ENCODE results near the gene TRIM59. TPM values are rescaled to one million over a fixed set of nuclear protein-coding genes. Genes with fewer than 3 reads are reported as not detected.
"Not testable (repeated sequence)": the region's sequence is repeated elsewhere in the genome, so short reads cannot be mapped to it uniquely, and the experiment has no call there.

TRIM59 gene
- total RNA-seq, 1 donor from 2014 or later: 1.4 TPM

DNA sequence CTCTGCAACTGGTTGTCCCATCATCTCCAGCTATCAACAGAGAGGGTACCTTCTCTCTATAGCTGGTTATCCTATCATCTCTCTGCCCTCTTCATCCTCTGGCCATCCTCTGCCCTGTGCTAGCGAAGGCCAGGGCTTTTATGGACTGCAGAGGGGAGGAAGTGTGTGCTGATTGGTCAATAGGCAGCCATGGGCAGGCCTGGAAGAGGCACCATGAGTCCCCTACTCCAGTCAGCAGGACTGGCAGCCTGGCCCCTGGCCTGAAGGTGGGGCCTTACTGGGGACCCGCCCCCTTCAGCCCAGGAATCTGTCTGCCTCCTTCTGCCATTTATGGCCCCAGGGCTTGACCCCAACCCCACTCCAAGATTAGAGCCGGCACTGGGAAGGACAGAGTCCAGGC lies 10.4 kb upstream of the TRIM59 start:
- no peak for DNase-seq (ENCODE audit: low spot score)
- intact Hi-C loops (cut with DNase I): no loop called here
- ATAC-seq: no peak

DNA sequence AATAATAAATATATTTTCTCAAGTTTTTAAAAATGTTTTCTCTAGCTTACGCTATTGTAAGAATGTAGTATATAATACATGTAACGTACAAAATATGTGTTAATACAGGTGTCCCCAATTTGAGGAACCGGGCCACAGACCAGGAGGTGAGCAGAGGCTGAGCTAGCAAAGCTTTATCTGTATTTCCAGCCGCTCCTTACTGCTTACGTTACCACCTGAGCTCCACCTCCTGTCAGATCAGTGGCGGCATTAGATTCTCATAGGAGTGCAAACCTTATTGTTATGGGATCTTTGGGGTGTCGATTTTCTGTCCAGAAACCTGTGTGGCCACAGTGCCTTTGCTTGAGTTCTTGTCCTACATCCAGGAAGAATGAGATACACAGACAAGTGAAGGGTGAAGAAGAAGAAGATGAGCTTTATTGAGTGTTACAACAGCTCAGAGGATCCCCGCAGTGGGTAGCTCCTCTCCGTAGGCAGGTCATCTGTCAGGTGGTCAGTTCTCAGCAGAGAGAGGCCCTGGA lies 9.9 kb upstream of the TRIM59 start:
- DNase-seq (ENCODE audit: low spot score): no peak
- intact Hi-C loops (cut with DNase I): no loop called here
- no peak for ATAC-seq

DNA sequence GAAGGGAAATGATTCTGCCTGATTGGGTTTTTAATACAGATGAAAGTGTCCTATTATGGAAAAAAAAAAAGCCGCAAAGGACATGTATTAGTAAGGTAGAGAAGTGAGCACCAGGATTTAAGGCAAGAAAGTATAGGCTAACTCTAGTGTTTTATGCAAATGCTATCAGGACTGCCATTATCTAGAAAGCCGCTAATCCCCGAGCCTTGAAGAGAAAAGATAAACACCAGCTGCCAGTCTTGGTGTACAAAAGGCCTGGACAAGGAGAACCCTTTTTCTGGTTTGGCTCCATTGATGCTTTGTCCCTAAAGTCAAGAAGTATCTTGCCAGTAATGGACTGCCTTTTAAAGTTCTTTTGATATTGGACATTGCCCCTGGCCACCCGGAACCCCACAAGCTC lies 8.6 kb upstream of the TRIM59 start:
- no peak for ATAC-seq
- intact Hi-C loops (cut with DNase I): no loop called here
- no peak for DNase-seq (ENCODE audit: low spot score)

DNA sequence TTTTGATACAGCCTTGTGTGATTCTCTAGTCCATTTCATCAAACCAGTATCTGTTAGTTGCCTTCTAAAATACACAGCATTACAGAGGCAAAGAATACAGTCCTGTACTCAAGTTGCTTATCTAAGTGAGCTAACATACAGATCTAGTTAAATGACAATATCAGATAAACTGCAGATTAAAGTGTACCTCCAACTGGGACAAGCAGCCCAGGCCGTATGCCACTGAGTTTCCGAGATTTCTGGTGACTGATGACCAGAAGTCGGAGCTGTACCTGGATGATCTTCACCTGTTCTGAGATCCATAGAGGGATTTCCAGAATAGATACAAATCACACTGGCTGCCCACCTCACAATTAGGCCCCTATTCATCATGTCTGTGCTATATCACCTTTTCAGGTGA lies 6.3 kb upstream of the TRIM59 start:
- intact Hi-C loops (cut with DNase I): no loop called here
- ATAC-seq: no peak
- no peak for DNase-seq (ENCODE audit: low spot score)

DNA sequence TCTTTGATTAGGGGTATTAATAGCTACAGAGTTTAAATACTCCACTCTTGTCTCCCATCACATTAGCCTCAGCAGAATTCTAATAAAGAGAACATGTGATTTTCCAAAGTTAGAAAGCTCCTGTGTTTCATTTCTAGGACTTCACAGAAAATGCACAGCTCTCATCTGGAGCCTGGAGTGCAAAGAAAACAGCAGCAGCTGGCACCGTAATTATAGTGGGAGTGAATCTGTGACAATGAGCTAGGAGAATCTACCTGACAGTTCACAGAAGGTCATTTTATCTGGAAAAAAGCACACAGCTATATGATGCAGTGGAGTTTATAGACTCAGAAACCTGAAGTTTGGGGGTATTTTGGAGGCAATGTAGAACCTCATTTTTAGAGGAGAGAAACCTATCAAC lies 5.4 kb upstream of the TRIM59 start:
- intact Hi-C loops (cut with DNase I): no loop called here
- no peak for ATAC-seq
- DNase-seq (ENCODE audit: low spot score): no peak

DNA sequence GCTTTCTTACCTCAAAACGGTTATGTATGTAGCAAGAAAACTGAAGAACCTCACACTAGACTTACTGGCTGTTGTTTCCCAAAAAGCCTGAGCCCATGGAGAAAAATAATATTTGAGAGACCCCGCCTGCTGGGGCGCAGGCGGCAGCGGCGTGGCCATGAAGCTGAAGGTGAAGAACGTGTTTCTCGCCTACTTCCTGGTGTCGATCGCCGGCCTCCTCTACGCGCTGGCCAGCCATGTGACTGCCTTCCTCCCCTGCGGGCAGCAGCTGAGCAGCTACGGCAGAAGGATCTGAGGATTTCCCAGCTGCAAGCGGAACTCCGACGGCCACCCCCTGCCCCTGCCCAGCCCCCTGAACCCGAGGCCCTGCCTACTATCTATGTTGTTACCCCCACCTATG lies 2.7 kb upstream of the TRIM59 start:
- ATAC-seq; DNase-seq (ENCODE audit: low spot score); intact Hi-C loops (cut with DNase I): not testable (repeated sequence)

DNA sequence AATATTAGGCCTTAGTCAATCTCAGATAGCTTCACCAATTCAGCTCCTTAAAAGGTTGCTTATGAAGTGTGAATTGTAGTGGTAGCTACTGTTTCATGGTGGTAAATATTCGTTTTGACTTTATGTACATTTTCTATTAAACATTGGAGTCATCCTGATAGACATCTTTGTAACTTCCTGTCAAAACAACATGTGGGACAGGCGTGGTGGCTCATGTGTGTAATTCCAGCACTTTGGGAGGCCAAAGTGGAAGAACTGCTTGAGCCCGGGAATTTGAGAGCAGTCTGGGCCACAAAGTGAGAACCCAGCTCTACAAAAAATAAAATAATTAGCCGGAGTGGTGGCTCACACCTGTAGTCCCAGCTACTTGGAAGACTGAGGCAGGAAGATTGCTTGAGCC lies 2.0 kb upstream of the TRIM59 start:
- no peak for ATAC-seq
- DNase-seq (ENCODE audit: low spot score): no peak
- intact Hi-C loops (cut with DNase I): no loop called here

DNA sequence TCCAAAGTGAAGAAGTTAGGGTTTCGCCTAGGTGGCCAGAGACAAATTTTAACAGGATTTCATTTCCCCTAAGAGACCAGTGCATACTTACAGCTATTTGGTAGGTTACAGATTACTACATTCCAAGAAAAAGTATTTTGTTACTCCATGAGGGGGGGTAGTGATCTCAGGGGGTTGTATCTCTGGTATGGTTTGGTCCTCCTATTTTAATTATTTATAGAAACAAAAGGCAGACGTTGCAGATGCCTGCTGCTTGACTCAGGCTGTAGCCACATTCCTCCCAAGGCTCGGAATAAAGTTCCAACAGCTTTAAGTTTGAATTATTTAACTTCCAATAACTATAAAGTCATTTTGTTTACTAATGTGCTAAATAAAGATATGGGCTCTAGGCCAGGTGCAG lies 1.3 kb upstream of the TRIM59 start:
- ATAC-seq (no peak), DNase-seq (ENCODE audit: low spot score) (no peak)
- intact Hi-C loops (cut with DNase I): no loop called here

DNA sequence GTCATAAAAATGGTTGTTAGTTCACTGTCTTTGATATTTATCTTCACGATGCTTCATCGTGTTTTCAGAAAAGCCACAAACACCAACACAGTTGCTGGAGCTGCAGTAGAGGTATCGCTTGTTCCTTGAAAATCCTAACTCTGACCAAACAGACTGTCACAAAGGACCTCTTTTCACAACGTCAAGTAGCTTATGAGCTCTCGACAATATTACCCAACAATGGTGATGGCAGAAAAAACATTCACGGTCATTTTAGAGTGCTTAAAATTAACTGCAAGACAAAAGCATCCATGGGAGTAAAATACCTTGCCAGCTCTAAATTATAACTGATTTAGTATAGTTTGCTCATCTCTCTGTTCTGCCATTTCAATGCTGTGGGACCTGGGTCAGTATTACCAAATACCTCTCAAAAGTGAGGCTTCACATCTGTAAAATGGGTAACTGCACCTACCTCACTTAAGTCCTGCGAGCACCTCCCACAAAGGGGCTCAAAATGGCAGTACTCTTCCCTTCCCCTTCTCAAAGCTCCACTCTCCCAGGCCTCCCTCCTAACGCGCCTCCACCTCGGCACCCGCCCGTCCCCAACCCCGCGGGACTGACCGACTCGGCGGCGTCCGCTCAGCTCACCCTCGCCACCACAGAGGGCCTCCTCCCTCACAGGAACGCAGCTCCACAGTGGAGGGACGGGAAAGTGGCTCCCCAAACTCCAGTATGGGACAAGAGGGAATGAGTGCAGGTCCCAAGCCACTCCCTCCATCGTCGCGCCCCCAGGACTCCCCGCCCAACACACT lies 546 bp downstream of the TRIM59 start:
- intact Hi-C loops (cut with DNase I): no loop called here
- DNase-seq (ENCODE audit: low spot score): no peak
- ATAC-seq: peak; percentile 23

DNA sequence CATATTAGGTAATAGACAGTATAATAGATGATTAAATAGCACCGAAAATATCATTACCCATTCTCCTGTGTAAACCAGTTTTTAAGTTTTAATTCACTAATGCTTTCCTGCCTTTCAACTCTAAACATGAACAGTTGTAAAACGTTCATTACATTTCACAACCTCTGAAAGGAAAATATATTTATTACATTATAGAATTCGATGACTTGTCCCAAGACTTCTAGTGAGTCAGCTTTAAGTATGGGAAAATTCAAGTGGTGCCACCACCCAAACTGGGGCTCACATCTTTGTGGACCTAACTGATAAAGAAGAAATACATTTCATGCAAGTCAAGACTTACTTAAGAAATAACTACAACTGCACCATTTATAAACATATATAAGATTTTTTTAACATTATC lies 2.0 kb downstream of the TRIM59 start:
- intact Hi-C loops (cut with DNase I): no loop called here
- no peak for DNase-seq (ENCODE audit: low spot score)
- no peak for ATAC-seq

DNA sequence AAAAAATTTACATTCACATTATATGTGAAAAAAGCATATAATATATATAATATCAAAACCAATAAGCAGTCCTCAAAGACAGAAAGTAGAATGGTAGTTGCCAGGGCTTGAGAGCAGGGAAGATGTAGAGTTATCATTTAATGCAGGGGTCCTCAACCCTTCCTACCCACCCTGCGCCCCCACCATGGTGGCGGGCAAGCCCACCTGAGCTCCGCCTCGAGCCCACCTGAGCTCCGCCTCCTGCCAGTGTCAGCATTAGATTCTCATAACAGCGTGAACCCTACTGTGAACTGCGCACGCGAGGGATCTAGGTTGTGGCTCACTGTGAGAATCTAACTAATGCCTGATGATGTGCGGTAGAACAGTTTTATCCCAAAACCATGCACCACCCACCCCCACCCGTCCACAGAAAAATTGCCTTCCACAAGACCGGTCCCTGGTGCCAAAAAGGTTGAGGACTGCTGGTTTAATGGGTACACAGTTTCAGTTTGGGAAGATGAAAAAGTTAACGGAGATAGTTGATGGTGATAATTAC lies 3.0 kb downstream of the TRIM59 start:
- DNase-seq (ENCODE audit: low spot score): no peak
- intact Hi-C loops (cut with DNase I): no loop called here
- no peak for ATAC-seq

DNA sequence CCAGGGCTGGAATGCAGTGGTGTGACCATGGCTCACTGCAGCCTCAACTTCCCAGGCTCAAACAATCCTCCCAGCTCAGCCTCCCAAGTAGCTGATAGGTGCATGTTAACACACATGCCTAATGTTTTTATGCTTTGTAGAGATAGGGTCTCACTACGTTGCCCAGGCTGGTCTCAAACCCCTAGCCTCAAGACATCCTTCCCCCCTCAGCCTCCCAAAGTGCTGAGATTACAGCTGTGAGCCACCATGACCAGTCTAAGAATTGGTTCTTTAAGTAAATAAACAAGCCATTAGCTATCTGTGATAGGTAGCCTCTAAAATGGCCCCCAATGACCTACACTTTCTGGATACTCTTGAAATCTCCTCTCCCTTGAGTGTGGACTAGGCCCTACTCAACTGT lies 3.7 kb downstream of the TRIM59 start:
- DNase-seq (ENCODE audit: low spot score): no peak
- no peak for ATAC-seq
- intact Hi-C loops (cut with DNase I): no loop called here

DNA sequence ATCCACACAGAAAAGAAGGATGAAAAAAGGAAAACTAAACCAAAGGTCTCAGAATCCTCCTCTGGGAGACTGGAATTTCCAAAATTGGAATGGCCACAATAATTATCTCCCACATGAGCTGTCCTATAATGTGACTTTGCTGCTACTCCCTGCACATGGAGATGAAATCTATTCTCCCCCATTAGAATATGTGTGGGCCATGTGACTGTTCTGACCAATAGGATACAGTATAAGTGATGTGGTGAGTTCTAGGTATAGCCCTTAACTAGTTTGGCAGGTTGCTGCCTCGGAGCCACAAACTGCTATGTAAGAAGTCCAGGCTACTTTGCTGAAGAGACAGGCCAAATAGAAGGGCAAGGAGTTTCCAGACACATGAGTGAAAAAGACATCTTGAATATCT lies 5.2 kb downstream of the TRIM59 start:
- DNase-seq (ENCODE audit: low spot score): no peak
- ATAC-seq: no peak
- intact Hi-C loops (cut with DNase I): no loop called here

DNA sequence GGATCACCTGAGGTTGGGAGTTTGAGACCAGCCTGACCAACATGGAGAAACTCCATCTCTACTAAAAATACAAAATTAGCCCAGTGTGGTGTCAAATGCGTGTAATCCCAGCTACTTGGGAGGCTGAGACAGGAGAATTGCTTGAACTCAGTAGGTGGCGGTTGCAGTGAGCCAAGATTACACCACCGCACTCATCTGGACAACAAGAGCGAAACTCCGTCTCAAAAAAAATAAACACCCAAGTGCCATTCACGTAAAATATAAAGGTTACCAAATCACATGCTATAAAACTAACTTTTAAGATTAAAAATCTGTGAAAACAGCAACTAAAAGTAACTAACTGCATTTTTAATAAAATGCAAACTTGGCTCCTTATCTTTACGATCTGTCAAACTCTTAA lies 8.9 kb downstream of the TRIM59 start:
- DNase-seq (ENCODE audit: low spot score) (no peak), ATAC-seq (no peak)
- intact Hi-C loops (cut with DNase I): no loop called here

DNA sequence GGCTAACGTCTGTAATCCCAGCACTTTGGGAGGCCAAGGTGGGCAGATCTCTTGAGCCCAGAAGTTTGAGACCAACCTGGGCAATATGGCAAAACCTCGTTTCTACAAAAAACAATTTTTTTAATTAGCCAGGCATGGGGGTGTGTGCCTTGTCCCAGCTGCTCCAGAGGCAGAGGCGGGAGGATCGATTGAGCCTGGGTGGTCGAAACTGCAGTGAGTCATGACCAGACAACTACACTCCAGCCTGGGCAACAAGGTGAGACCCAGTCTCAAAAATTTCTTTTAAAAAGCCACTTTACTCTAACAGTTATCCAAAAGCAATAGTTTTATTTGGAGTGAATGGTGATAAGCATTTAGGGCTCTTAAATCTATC lies 12.5 kb downstream of the TRIM59 start:
- intact Hi-C loops (cut with DNase I): no loop called here
- ATAC-seq (no peak), DNase-seq (ENCODE audit: low spot score) (no peak)

DNA sequence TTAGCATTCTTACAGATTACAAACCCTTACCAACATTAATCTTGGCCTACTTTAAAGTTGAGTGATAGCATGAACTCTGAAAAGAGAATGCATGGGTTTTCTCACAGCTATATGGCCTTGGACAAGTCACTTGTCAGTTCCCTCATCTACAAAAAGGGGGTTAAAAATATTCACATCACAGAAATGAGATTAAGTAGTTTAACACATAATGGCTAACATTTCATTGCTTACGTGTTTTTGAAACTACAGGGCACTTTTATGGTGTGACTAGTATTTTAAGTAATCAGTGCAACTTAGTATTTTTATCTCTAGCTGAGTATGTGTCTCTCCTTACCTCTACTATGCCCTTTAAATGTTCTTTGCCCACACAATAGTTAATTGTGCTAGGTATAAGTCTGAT lies 13.8 kb downstream of the TRIM59 start:
- ATAC-seq (no peak), DNase-seq (ENCODE audit: low spot score) (no peak)
- intact Hi-C loops (cut with DNase I): no loop called here

DNA sequence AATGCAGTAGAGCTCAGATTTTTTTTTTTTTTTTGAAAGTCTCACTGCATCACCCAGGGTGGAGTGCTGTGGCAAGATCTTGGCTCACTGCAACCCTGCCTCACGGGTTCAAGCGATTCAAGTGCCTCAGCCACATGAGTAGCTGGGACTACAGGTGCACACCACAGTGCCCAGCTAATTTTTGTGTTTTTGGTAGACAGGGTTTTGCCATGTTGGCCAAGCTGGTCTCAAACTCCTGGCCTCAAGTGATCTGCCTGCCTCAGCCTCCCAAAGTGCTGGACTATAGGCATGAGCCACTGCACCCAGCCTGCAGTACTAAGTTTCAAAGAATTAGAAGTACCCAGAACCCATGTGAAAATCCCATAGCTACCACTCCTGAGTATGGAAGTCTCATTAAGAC lies 14.5 kb downstream of the TRIM59 start:
- ATAC-seq (no peak), DNase-seq (ENCODE audit: low spot score) (no peak)
- intact Hi-C loops (cut with DNase I): no loop called here

DNA sequence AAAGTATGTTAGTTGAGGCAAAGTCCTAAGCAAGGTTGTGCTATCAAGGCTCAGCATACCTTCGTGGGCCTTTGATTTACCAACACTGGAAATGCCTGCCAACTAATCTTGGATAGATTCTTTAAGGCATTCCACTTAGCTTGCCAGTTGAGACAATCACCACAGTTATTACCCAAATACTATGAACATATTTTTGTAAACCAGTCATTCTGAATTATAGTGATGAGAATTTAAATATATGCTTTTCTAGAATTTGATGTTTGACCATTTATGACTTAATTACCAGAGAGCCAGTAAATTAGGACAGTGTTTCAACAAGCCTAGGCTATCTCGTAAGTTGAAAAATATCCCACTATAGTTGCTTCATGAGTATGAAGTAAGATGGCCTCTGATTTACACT lies 15.5 kb downstream of the TRIM59 start:
- ATAC-seq (no peak), DNase-seq (ENCODE audit: low spot score) (no peak)
- intact Hi-C loops (cut with DNase I): no loop called here

DNA sequence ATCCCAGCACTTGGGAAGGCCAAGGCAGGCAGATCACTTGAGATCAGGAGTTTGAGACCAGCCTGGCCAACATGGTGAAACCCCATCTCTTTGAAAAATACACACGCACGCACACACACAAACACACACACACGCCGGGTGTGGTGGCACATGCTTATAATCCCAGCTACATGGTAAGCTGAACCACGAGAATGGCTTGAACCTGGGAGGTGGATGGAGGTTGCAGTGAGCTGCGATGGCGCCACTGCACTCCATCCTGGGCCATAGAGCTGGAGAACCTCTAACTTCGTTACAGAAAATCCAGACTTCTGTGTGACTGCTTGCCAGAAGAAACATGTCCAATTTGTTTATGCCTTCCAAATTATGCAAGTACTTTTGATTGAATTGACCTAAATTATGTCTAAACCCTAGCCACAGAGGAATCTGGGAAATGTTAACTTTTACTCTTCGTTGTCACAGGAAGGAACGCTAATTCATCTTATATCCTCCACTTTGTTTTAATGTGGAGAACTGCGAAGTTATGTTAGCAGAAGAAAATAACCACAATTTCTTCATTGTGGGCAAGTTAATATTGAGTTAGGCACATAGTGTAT lies 21.7 kb downstream of the TRIM59 start:
- ATAC-seq (no peak), DNase-seq (ENCODE audit: low spot score) (no peak)
- intact Hi-C loops (cut with DNase I): no loop called here

DNA sequence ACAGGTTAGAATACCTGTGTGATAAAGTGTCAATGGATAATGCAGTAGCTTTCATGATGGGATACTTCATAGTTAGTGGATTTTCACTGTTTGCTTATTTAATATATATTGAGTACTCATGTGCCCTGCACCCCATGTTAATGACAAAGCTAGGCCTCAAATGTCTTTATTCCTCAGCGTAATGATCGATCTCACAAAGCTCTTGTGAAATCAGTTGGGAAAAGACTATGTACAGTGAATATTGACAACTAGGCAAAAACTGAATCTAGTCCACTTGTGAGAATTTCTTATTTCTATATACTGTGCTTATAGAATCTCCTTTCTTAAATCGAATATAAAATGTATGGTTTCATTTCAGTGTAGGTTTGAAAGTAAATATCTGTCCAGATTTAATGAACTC lies 32.3 kb downstream of the TRIM59 start:
- ATAC-seq (no peak), DNase-seq (ENCODE audit: low spot score) (no peak)

More for the DNA sequence above, 32.3 kb downstream of the TRIM59 start:
- intact Hi-C loops (cut with DNase I): loop anchor here (10.0 kb wide), 1 partner anchor 383 kb away; no protein-coding TSS in a partner anchor
